ENCODE data around the gene MYO1D.

Gene MYO1D

DNA sequence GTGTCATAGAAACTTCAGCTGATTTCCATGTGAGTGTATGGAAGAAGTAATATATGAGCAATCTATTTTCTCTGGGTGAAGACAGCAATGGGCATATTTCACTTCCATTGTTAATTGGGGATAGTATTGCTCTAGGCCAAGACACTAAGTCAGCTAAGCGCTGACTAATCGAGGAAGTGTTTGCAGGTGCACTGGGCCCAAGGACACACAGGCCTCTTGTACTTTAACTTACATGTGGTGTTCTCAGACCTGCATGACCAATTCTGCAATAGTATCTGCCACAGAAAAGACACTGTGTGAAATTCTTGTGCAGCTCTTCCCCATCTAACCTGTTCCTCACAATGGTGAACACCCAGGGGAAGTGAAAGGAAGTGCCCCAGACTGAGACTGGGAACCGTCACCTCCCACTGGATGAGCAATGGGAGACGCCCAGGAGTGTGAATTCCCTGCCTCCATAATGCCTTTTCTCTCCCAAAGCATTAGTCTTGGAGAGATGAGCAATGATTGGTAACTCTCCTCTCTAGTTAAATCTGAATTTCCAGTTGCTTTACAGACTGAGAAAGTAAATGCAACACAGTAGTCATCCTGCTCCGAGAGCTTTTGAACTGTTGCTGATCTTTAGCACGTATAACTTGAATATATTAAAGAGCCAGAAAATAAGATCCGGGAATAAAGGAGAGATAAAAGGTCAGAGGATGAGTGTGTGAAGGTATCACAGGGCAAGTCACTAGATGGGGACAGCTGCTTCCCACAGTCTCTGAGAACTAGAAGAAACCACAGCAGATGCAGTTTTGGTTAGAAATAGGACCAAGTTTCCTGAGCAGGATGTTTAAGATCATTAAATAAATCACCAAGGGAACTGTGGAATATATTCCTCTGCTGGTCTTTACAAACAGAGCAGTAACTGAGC is 307.5 kb downstream of the MYO1D start:
- no peak for DNase-seq (ENCODE audit: low read depth)

DNA sequence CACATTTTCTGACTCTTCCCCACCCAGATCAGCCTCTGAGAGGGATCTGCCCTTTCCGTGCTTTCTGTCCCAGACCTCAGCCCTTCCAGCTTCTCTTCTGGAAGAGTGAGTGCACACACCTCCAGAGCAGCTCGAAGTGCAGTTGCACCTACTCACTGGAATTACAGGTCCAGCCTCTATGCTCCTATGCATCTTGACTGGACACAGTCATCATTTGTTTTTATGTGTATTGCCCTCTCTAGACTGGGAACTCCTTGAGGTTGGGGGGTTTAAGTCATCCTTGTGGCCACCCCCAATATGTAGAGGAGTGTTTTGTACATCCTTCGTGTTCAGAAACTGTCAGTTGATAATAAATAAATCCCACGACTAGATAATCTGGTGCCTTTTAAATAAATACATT is 308.2 kb downstream of the MYO1D start:
- no peak for DNase-seq (ENCODE audit: low read depth)

DNA sequence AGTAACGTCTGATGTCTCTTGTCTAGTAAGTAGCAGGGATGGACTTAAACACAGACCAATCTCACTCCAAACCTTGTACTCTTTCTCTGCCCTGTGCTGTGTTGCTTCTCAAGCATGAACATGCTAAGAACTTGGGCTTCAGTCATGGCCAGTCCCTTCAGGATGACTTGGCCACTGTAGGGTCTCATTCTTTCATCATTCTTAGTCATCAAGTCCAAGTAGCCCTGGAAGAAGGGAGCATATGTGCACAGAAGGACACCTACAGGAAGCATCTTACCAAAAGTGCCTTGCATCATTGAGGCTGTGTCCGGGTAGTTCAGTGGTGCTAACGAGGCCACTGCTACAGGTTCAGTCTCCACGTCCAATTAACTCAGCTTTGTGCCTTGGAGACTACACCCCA is 309.4 kb downstream of the MYO1D start:
- no peak for DNase-seq (ENCODE audit: low read depth)

DNA sequence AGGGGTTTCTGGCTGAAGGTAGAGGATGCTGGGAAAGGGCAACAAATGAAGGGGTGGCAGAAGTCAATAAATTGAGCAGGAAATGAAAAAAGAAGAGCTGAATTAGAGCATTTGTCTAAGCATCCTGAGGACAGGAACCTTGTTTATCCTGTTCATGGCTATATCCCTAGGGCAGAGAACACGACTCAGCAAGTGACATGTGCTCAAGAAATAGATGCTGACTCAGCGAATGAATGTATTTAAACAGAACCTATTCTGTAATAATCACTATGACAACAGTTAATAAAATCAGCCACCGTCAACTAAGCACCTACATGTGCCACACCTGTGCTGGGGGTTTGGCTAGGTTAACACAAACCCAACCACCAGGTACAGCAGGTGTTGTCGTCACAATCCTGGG is 309.8 kb downstream of the MYO1D start:
- no peak for DNase-seq (ENCODE audit: low read depth)

DNA sequence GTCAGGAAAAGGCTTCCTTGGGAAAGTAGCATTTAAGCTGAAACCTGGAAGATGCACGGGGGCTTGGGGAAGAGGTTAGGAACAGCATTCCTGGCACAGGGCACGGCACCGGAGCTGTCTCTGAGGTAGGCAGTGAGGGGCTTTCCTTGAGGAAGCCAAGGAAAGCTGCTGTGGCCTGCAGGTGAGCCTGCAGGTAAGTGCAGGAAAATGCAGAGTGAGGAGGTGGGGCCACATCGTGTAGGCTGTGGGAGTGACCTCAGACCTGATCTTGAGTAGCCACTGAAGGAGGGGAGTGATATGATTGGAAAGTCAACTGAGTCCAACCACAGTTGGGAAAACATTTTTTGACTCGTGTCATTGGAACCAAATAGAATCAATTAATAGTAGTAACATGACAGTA is 310.6 kb downstream of the MYO1D start:
- no peak for DNase-seq (ENCODE audit: low read depth)

DNA sequence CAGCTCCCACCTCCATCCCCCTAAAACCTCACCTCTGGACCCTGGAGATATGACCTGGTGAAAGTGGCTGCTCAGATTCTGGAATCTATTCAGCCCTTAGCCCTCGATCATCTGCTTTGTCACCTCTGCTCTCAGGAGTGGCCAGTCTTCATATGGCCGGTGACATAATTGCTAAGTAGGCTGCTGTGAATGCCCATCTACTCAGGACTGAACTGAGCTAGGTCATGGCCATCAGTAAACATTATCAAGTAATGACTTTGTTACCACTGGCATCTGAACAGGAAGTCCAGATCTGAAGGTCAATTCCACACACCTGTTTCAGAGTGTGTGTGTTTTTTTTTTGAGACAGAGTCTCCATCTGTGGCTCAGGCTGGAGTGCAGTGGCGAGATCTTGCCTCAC is 311.5 kb downstream of the MYO1D start:
- DNase-seq (ENCODE audit: low read depth), result no peak

DNA sequence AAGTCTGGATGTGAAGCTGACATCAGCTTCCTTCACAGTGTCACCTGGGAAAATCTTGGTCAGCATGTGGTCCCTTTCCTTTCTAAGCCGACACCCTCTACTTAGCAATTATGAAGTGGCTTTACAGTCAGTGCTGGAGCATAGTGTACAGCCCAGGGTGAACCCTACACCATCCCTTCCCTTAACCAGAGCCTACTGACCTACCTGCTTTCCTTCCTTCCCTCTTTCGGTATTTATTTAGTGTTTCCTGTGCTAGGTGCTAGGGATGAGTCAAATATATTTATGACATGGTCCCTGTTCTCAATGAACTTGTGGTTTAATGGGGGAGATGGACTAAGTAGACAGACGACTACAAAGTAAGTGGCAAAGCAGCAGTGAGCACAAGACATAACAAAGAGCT is 312.6 kb downstream of the MYO1D start:
- peak; percentile 17 for DNase-seq (ENCODE audit: low read depth)

DNA sequence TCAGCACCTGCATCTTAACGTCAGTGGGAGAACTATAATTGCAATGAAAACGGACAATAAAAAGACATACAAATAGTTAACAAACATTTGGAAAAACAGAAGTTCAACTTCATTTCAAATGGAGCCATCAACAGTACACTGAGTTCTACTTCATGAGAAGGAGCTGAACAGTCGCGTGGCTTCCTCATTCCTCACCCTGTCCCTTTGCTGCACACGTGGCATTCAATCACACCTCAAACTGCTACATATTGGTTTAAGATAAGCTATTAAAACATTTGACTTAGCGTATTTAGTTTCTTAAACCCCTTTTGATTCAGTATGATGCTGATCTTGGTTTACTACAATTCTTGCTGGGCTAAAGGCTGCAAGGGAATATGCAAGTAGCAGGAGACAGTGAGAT is 313.3 kb downstream of the MYO1D start:
- DNase-seq (ENCODE audit: low read depth), result no peak

DNA sequence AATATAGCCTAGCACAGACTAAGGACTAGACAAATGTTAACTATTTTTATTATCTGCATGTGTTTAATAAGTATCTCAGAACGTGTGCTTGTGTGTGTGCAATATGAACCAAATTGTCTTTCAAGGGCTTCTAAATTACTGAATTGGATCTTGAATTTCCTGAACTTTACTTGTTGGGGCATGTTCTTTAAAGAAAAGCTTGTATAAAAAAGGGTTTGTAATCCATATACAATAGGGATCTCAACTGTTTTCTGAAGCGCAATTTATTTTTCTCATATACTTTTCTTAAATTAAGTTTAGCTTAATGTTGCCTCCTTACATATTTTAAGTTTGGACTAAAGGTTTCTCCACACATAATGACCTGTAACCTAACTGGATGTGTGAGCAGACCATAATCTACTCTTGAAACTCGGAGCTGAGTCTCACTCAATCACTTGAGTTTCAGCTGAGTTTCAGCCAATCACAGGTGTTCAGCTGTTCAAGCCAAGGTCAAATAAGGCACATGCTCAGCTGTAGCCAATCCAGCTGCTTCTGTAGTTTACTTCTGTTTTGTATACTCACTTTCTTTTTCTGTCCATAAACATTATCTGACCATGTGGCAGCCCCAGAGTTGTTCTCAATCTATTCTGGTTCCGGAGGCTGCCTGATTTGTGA is 317.8 kb downstream of the MYO1D start:
- DNase-seq (ENCODE audit: low read depth), result no peak

DNA sequence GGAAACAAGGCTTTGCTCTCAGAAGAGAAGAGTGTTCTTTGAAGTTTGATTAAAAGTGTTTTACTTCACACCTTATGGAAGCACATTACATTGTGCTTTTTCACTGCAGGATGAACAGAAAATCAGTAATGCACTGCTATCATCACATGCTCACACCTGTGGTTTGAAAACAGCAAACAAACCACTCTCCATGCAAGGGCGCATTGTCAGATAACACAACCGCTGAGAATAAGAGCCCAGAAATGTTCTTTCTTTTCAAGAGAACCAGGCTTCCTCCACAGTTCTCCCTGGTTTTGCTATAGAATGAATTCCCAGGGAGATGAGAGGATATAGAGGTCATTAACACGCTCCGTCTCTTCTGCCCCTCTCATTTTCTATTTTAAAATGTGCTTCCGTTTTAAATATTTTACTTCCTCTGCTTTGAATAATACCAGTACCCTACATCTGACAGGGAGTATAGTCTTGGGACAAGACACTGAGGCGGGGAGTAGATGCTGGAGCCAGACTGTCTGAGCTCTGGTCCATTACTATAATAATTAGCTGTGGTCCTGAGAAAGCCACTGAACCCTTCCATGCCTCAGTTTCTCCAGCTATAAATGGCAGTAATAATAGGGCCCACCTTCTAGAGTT is 318.5 kb downstream of the MYO1D start:
- no peak for DNase-seq (ENCODE audit: low read depth)

DNA sequence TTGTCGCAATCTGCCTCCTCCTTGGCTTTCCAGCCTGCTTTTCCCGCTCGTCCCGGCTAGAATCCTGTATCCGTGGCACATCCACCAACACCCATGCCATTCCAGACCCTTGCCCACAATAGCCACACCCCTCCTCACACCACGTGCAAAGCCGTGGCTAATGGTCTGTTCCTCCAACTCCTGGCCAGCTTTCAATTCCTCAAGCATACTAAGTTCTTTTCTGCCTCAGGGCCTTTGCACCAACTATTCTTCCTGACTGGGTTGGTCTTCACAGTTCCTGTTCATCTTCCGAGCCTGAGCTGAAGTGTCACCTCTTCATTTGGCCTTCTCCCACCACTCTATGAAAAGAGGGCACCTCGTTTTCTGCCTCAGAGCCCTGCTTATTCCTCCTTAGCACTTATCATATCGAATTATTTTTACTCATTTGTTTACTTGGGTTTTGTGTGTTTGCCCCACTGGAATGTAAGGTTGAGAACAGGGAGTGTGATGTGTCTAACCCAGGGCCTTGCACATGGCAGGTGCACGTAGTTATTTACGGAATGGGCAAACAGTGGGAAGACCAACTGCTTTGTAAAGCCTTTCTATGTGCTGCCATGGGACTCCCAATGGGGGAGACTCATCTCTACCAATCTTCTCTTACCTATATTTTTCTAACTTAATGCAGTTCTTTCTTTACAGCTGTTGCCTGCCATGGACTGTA is 321.2 kb downstream of the MYO1D start:
- DNase-seq (ENCODE audit: low read depth), result no peak

DNA sequence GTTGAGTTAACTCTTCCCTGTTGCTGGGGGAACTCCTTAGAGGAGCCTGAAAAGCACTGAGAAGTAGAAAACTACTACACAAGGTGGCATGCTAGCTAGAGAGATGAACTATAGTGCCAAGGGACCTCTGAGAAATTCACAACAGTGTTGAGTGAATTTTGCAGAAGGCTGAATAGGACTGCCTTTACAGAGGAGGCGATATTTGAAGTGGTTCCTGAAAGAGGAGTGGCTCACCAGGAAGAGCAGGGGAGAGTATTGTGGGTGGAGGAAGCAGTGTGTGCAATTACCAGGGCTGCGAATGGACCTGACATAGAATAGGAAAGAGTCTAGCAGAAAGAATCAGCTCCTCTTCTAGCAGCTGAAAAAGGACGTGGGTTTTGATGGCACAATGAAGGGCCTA is 323.8 kb downstream of the MYO1D start:
- DNase-seq (ENCODE audit: low read depth), result no peak

DNA sequence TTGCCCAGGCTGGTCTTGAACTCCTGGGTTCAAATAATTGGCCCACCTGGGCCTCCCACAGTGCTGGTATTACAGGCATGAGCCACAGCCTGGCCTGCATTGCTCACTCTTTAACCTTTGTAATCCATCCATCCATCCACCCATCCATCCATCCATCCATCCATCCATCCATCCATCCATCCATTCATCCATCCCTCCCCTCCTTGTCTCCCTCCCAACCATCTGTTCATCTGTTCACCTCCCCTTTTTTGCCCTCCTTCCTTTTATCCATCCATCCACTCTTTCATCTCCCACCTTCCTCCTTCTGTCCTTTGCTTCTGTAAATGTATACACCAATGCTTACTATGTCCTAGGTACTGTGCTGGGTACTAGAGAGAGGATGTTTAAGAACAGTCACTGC is 324.6 kb downstream of the MYO1D start:
- DNase-seq (ENCODE audit: low read depth), result no peak

DNA sequence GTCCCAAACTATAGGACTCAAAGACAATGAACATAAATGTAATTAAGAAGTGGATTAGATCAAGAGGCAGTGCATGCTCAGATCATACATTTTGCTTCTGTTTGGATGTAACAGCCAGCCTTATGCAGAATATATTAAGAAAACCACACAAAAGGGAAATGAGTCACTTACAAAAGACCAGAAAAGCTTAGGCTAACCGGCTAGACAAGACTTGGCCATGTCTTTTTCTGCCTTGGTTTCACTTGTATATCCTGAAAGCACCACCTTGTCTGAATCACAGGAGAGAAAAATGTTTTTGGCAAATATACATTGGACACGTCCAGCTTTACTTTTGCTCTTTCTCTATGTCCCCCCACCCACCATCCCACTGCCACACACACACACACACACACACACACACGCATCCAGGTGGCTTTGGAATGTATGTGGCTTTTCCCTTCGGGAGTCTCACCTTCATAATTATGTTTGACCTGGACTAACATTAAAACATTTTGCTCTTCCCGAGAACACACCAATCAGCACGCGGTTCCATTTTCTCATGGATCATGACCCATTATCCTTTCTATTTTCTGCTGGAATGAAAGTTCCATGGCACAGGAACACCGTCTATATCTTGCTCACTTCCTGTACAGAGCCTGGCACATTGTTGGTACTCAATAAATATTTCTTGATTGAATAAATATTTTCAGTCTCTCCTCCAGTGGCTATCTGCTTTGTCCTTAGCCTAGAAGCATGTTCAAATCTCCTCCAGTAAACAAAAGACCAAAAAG is 325.6 kb downstream of the MYO1D start:
- DNase-seq (ENCODE audit: low read depth), result no peak

DNA sequence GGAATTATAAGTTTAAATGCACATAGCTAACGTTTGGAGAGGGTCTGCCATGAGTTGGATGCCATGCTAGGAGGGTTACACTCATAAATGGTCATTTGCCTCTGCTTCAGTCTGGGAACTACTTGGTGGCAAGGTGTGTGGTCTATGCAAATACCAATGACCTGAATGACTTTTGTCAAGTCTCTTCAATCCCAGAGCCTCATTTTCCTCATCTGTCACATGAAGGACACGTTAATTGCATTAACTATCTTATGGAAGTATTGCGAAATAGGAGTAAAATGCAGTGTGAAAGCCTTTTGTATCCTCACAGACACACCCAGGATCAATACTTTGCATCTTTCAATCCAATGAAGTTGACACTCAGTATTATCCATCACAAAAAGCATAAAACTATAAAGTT is 327.4 kb downstream of the MYO1D start:
- no peak for DNase-seq (ENCODE audit: low read depth)

DNA sequence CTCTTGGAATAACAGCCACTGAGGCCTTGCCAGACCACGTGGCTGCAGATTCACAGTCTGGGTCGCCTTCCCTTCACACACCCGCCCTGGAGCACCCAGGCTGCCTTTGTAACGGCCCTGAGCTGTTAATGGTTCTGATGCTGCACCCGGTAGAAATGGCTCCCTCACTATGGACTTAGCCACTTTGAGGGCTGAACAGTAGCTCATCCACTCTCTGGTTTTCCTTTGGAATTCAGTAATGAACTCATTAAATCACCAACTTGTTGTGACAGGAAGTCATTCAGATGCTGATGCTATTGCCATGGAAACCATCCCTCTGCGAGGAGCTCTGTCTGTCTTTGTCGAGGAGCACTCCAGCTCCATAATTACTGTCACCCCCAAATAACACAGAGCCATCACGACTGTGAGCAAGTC is 330.9 kb downstream of the MYO1D start:
- no peak for DNase-seq (ENCODE audit: low read depth)

DNA sequence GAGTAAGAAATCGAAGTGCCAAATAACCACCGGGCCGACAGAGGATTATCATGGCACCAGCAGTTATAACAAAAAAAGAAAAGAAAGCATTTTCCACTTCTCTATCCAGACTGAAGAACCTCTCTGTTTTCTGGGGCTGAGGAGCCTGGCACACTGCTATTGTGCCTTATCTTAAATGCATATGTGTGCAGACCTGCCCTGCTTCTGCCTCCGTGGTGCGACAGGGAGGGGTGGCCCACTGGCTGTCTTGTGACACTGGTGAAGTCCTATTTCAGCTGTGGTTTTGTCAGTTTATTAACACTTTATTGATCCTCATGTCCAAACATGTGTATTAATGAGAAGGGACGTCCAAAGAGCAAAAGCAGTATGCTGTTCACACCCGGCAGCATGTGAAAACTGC is 334.7 kb downstream of the MYO1D start:
- no peak for DNase-seq (ENCODE audit: low read depth)

DNA sequence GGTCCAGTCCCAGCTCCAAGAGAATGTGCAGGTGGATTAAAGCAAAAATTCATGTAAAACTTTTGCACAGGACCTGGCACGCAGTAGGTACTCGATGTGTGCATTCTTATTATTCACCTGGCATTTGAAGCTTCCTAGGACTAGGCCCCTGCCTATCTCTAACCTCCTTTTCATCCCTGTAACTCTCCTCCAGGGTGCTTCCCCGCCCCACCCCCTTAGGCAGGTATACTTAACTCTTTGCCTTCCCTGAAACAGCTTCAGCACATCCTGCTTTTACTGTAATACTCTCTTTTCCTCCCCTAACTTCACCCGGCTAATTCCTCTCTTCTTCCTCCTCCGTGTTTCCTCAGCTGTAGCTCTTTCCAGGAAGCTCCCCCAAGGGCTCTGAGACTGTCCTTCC is 335.3 kb downstream of the MYO1D start:
- no peak for DNase-seq (ENCODE audit: low read depth)

DNA sequence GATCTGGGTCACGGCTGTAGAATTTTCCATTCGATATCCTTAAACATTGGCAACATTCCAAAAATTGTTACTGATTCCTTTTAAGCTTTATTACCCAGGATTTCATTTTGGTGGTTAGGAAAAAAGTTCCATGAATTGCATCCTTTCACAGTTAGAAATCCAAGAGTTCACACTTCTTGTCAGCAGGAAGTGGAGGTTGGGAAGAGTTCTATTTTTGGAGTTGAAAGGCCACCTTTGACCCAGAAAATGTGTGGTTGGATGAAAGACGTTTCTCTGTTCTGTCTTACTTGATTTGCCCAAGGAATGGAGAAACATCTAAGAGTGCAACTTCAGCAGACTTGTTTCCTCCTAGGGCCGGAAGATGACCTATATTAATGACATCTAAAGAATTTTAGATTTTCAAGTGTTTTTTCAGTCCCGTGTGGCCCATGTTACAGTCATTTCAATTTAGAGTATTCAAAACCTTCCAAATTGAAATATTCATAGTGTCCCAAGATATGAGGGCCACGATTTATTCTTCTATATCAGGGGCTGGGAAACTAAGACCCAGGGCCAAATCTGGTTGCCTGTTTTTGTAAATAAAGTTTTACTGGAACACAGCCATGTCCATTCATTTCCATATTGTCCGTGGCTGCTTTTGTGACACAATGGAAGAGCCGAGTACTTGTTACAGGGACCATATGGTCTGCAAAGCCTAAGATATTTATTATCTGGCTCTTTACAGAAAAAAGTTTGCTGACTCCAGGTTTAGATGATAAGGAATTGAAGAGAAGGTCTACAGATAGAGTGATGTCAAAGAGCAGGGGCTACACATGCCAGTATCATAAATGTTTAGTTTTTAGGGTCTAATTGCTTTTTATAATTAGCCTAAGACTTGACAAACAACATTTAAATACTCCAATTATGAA is 339.9 kb downstream of the MYO1D start:
- DNase-seq (ENCODE audit: low read depth), result no peak

DNA sequence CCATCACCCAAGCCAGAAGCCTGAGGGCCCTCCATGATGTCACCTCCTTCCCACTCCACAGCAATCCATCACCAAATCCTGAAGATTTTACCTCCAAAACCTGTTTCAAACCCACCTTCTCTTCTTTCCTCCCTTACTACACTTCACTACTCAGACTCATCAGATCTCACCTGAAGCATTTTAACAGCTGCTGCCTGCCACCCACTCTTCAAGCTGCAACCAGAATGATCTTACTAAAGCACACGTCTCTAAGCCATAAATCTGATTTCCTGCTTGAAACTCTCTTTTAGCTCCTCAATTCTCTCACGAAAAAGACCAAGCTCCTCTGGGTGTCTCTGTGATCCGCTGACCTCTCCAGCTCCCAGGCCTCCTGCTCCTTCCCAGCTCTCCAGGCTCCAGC is 343.6 kb downstream of the MYO1D start:
- DNase-seq (ENCODE audit: low read depth), result no peak

DNA sequence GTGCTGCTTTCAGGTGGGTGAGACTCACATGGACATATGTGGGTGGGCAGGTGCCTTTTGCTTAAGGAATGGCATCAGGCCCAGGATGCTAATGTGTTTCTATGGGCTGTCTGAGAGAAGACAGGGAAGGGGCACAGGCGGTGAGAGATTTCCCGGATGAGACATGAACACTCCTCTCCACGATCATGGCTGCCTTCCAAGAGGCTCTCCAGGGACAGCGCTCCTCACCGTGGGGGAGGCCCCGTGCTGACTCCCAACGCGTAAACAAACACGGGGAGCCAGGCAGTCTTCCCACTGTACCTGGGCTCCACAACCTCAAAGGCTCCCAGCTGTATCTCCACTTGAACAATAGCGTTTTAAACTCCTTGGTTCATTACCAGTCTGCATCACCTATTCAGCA is 347.3 kb downstream of the MYO1D start:
- DNase-seq (ENCODE audit: low read depth), result no peak
